ENCODE results near the gene VARS2.
"Not testable (repeated sequence)": the region's sequence is repeated elsewhere in the genome, so short reads cannot be mapped to it uniquely, and the experiment has no call there.

The VARS2 gene

DNA sequence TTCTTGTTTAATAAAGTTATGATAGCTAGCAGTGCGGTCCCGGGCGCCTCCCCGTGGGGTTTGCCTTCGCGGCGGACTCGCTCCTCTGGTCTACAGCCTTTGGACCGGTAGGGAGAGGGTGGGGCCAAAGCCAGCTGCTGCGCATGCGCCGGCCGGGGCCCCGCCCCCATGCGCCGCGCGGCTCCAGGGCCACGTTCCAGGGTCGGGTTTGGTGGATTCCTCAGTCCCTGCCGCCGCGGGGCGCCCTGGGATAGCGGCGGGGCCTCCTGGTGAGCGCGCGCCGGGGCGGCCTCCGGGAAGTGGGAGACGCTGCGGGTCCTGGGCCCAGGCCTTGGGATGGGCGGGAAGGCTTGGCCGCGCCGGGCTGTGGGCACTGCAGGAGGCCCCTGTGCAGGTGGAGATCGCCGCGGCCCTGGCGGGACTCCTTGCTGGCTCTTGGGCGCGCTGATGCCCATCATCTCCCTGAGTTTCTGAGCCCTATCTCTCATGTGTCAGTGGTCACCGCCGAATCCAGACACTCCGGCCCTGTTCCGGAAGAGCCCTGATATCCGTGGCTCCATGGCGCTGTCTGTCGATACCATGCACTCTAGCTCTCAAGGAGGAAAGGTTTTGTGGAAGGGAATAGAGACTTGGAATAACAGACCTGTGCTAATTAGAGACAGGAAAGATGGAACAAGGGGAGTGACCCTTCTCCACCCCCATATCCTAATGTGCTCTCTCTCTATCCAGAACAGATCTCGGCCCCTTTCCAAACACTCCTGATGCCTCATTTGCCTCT, at the start of gene VARS2:
TSS of gene VARS2 (plus strand) at position 163 of the 778 bp plus-strand sequence. CDS start at position 762, 599 bp downstream.
- Histone ChIP-seq H3K4me3 (ENCODE audit: low read depth, low read length) (peak within 1 kb of the TSS; percentile 57), H3K27me3 (replicated peaks) (no peaks in the 10 kb centered on the region), H3K27ac (peak within 1 kb of the TSS; percentile 55), H3K36me3 (replicated peaks) (peaks cover 27% of the 10 kb centered on the region)
- DNase-seq, result peak; percentile 84
- TF ChIP-seq, protein P1, sequence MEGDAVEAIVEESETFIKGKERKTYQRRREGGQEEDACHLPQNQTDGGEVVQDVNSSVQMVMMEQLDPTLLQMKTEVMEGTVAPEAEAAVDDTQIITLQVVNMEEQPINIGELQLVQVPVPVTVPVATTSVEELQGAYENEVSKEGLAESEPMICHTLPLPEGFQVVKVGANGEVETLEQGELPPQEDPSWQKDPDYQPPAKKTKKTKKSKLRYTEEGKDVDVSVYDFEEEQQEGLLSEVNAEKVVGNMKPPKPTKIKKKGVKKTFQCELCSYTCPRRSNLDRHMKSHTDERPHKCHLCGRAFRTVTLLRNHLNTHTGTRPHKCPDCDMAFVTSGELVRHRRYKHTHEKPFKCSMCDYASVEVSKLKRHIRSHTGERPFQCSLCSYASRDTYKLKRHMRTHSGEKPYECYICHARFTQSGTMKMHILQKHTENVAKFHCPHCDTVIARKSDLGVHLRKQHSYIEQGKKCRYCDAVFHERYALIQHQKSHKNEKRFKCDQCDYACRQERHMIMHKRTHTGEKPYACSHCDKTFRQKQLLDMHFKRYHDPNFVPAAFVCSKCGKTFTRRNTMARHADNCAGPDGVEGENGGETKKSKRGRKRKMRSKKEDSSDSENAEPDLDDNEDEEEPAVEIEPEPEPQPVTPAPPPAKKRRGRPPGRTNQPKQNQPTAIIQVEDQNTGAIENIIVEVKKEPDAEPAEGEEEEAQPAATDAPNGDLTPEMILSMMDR (IDR thresholded peaks at IDR 0.05; ENCODE audit: low read depth, low read length, missing control alignments), result peak; percentile 34
- in situ Hi-C loops (cut with HindIII; ENCODE audit: low pct_ligation_motif_present, low sequenced_read_pairs), result no loop called here

DNA sequence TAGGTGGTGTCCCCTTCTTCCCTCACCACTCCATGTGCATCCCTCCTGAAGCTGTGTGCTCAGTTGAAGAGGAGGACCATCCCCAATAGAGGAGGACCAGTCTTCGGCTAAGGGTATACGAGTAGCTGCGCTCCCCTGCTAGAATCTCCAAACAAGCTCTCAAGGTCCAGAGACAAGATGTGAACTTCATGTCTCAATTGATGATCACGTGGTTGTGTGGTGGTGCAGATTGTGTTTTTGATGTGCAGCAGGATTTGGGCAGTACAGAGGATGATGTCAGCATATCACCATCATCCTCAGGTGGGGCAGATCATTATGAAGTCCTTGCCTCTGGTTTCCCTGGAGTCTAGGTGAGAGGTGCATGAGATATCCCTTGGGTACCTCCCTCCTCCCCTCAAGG, 49.7 kb upstream of the VARS2 start:
- in situ Hi-C loops (cut with HindIII; ENCODE audit: low pct_ligation_motif_present, low sequenced_read_pairs), result no loop called here

DNA sequence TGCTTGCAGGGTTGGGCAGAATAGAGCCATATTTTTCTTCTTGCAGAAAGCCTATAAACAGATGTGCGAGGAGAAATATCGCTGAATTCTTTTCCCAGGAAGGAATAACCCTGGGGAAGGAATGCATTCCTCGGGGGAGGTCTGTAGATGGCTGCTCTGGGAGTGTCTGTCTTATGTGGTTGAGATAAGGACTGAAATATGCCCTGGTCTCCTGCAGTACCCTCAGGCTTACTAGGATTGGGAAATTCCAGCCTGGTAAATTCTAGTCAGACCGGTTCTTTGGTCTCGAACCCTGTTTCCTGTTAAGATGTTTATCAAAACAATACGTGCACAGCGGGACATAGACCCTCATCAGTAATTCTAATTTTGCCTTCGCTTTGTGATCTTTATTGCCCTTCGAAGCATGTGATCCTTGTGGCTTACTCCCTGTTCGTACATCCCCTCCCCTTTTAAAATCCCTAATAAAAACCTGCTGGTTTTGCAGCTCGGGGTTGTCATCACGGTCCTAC, 44.7 kb upstream of the VARS2 start:
- H3K36me3 ChIP-seq (replicated peaks); H3K4me3 ChIP-seq (ENCODE audit: low read depth, low read length); H3K27me3 ChIP-seq (replicated peaks); in situ Hi-C loops (cut with HindIII; ENCODE audit: low pct_ligation_motif_present, low sequenced_read_pairs); H3K27ac ChIP-seq: not testable (repeated sequence)
- peak; percentile 26 for DNase-seq

More for the DNA sequence above, 49.7 kb upstream of the VARS2 start:
- Histone ChIP-seq H3K27me3 (replicated peaks) (no peaks in the 10 kb centered on the region), H3K4me3 (ENCODE audit: low read depth, low read length) (no peak overlapping the region), H3K36me3 (replicated peaks) (no peaks in the 10 kb centered on the region), H3K27ac (no peak overlapping the region)
- TF ChIP-seq, protein P1 (IDR thresholded peaks at IDR 0.05; ENCODE audit: low read depth, low read length, missing control alignments), result no peak
- no peak for DNase-seq

DNA sequence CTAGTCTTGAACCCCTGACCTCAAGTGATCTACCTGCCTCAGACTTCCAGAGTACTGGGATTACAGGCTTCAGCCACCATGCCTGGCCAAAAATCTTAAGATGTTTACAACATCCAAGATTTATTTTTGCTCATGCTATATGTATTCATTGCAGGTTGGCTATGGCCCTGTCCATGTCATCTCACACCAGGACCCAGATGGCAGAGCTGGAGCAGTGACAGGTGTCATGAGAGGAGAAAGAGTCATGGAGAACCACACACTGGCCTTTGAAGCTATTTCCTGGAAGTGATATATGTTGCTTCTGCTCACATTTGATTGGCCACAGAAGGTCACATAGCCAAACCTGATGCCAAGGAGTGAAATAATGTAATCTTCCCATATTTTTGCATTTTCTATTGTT, 43.5 kb upstream of the VARS2 start:
- in situ Hi-C loops (cut with HindIII; ENCODE audit: low pct_ligation_motif_present, low sequenced_read_pairs), result no loop called here

DNA sequence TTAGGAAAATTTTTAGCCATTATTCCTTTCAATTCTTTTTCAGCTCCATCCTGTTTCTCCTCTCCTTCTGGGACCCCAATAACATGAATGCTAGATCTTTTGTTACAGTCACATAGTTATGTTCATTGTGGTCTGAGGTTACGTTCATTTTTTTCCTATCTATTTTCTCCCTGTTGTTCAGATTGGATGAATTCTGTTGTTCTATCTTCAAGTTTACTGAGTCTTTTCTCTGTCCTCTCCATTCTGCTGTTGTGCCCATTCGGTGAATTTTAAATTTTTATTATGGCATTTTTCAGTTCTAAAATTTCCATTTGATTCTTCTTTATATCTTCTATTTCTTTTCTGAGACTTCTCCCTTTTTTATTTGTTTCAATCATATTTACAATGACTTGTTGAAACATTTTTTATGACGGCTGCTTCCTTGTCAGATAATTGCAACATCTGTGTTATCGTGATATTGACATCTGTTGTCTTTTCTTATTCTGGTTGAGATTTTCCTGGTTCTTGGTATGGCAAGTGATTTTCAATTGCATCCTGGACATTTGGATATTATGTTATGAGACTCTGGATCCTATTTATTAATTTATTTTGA, 42.4 kb upstream of the VARS2 start:
- no peaks in the 10 kb centered on the region for H3K36me3 ChIP-seq (replicated peaks)
- H3K4me3 ChIP-seq (ENCODE audit: low read depth, low read length), result no peak overlapping the region
- no peaks in the 10 kb centered on the region for H3K27me3 ChIP-seq (replicated peaks)
- H3K27ac ChIP-seq, result no peak overlapping the region
- in situ Hi-C loops (cut with HindIII; ENCODE audit: low pct_ligation_motif_present, low sequenced_read_pairs), result no loop called here
- DNase-seq, result no peak
- TF ChIP-seq, protein P1 (IDR thresholded peaks at IDR 0.05; ENCODE audit: low read depth, low read length, missing control alignments), result no peak

More for the DNA sequence above, 43.5 kb upstream of the VARS2 start:
- TF ChIP-seq, protein P1 (IDR thresholded peaks at IDR 0.05; ENCODE audit: low read depth, low read length, missing control alignments), result no peak
- no peaks in the 10 kb centered on the region for H3K36me3 ChIP-seq (replicated peaks)
- DNase-seq, result no peak
- H3K27me3 ChIP-seq (replicated peaks), result no peaks in the 10 kb centered on the region
- H3K4me3 ChIP-seq (ENCODE audit: low read depth, low read length), result no peak overlapping the region
- no peak overlapping the region for H3K27ac ChIP-seq

DNA sequence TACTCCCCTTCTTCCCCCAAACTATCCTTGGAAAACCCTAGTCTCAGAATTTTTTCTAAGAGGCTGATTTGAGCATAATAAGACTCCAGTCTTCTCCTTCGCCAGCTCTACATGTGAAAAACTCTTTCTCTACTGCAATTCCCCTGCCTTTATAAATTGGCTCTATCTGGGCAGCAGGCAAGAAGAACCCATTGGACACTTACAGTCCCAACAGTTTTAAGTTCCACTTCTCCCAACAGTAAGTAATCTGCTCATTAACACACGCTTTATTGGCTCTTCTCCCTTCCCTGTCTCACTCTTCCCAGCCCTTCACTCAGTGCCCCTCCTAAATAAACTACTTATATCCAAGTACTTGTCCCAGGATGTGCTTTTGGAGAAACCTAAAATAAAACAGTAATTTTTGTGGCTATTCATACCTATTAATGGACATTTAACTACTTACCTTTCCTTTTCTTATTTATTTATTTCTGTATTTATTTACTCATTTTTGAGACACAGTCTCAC, 40.8 kb upstream of the VARS2 start:
- no peaks in the 10 kb centered on the region for H3K27me3 ChIP-seq (replicated peaks)
- TF ChIP-seq, protein P1 (IDR thresholded peaks at IDR 0.05; ENCODE audit: low read depth, low read length, missing control alignments), result no peak
- no peak for DNase-seq

DNA sequence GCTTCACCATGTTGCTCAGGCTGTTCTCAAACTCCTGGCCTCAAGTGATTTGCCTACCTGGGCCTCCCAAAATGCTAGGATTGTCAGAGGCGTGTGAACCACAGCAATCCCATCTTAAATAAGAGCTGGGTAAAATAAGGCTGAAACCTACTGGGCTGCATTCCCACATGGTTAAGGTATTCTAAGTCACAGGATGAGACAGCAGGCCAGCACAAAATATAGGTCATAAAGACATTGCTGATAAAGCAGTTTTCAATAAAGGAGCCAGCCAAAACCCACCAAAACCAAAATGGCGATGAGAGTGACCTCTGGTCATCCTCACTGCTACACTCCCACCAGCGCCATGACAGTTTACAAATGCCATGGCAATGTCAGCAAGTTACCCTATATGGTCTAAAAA, 40.2 kb upstream of the VARS2 start:
- H3K4me3 ChIP-seq (ENCODE audit: low read depth, low read length); H3K27ac ChIP-seq; H3K27me3 ChIP-seq (replicated peaks); in situ Hi-C loops (cut with HindIII; ENCODE audit: low pct_ligation_motif_present, low sequenced_read_pairs); H3K36me3 ChIP-seq (replicated peaks); DNase-seq: not testable (repeated sequence)

More for the DNA sequence above, 40.8 kb upstream of the VARS2 start:
- H3K4me3 ChIP-seq (ENCODE audit: low read depth, low read length), result no peak overlapping the region
- no peak overlapping the region for H3K27ac ChIP-seq
- H3K36me3 ChIP-seq (replicated peaks), result no peaks in the 10 kb centered on the region
- in situ Hi-C loops (cut with HindIII; ENCODE audit: low pct_ligation_motif_present, low sequenced_read_pairs), result no loop called here

All from brain microvascular endothelial cell (primary cell).